ENCODE measurements around the gene LENG8. TPM values are rescaled to one million over a fixed set of nuclear protein-coding genes. Genes with fewer than 3 reads are reported as not detected.

Gene LENG8
- polyA plus RNA-seq, 1 experiment: 16.1 TPM

DNA sequence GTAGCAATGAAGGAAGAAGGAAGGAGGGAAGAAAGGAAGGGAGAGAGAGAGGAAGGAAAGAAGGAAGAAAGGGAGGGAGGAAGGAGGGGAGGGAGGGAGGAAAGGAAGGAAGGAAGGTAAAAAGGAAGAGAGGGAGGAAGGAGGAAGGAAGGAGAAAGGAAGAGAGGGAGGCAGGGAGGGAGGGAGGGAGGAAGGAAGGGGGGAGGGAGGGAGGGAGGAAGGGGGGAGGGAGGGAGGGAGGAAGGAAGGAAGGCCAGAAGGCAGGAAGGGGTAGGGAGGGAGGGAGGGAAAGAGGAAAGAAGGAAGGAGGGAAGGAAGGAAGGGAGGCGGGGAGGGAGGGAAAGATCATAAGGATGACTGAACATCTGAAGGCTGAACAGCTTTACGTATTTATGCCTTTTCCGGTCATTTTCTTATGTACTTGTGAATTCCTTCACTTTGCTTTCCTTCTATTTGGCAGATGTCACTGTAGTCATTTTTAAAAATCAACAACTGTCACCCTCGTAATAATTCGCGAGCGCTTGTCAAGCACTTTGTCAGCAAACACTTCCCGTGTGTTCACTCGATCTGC lies 40.5 kb upstream of the LENG8 start:
- POLR2A ChIA-PET: no interaction called here
- DNase-seq (ENCODE audit: low read depth, low spot score): no peak
- no peaks in the 10 kb centered on the region for H3K27me3 ChIP-seq (ENCODE audit: control insufficient read depth, insufficient read depth, low read length)
- peaks cover 22% of the 10 kb centered on the region for H3K9me3 ChIP-seq (ENCODE audit: control insufficient read depth, insufficient read depth, low read length)
- CTCF ChIA-PET: no interaction called here
- TF ChIP-seq, protein P1, sequence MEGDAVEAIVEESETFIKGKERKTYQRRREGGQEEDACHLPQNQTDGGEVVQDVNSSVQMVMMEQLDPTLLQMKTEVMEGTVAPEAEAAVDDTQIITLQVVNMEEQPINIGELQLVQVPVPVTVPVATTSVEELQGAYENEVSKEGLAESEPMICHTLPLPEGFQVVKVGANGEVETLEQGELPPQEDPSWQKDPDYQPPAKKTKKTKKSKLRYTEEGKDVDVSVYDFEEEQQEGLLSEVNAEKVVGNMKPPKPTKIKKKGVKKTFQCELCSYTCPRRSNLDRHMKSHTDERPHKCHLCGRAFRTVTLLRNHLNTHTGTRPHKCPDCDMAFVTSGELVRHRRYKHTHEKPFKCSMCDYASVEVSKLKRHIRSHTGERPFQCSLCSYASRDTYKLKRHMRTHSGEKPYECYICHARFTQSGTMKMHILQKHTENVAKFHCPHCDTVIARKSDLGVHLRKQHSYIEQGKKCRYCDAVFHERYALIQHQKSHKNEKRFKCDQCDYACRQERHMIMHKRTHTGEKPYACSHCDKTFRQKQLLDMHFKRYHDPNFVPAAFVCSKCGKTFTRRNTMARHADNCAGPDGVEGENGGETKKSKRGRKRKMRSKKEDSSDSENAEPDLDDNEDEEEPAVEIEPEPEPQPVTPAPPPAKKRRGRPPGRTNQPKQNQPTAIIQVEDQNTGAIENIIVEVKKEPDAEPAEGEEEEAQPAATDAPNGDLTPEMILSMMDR (IDR thresholded peaks at IDR 0.05; ENCODE audit: low read depth, low read length): no peak
- H3K4me3 ChIP-seq (ENCODE audit: low read depth, low read length): no peak overlapping the region
- no peak overlapping the region for H3K27ac ChIP-seq (ENCODE audit: low read depth, low read length)

DNA sequence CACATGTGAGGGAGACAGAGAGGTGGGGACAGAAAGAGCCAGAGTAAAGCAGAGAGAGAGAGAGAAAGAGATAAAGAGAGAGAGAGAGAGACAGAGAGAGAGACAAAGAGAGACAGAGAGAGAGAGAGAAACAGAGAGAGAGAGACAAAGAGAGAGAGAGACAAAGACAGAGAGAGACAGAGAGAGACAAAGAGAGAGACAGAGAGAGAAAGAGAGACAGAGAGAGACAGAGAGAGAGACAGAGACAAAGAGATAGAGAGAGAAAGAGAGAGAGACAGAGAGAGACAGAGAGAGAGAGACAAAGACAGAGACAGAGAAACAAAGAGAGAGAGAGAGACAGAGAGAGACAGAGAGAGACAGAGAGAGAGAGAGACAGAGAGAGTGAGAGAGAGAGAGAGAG lies 38.0 kb upstream of the LENG8 start:
- Histone ChIP-seq H3K9me3 (ENCODE audit: control insufficient read depth, insufficient read depth, low read length) (peaks cover 22% of the 10 kb centered on the region), H3K4me3 (ENCODE audit: low read depth, low read length) (no peak overlapping the region), H3K27ac (ENCODE audit: low read depth, low read length) (no peak overlapping the region), H3K27me3 (ENCODE audit: control insufficient read depth, insufficient read depth, low read length) (peaks cover 11% of the 10 kb centered on the region)
- ChIA-PET CTCF (interaction anchor here (1.6 kb wide), 1 partner anchor 20 kb away, joined by 6 read pairs; no protein-coding TSS in a partner anchor), POLR2A (no interaction called here)
- DNase-seq (ENCODE audit: low read depth, low spot score): no peak
- TF ChIP-seq, protein P1 (IDR thresholded peaks at IDR 0.05; ENCODE audit: low read depth, low read length): no peak

DNA sequence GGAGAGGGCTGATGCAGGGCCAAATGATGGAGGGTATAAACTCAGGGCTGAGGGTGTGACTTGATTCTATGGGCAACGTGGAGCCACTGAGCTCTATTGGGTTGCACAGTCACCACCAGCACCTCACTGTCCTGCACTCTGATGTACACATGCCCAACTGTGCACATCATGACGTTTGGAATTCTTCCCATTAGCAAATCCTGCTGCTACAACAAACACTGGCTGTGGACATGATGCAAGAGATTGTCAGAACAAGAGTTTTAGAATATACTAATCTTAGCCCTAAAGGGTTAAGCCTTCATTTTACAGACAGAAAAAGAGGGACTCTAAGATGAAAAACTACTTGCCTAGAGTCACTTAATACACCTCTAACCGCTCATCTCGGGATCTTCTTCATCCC lies 36.1 kb upstream of the LENG8 start:
- no peak overlapping the region for H3K4me3 ChIP-seq (ENCODE audit: low read depth, low read length)
- H3K9me3 ChIP-seq (ENCODE audit: control insufficient read depth, insufficient read depth, low read length): peaks cover 13% of the 10 kb centered on the region
- H3K27me3 ChIP-seq (ENCODE audit: control insufficient read depth, insufficient read depth, low read length): peaks cover 24% of the 10 kb centered on the region
- DNase-seq (ENCODE audit: low read depth, low spot score): no peak
- H3K27ac ChIP-seq (ENCODE audit: low read depth, low read length): no peak overlapping the region
- POLR2A ChIA-PET: no interaction called here
- CTCF ChIA-PET: no interaction called here
- TF ChIP-seq, protein P1 (IDR thresholded peaks at IDR 0.05; ENCODE audit: low read depth, low read length): no peak

DNA sequence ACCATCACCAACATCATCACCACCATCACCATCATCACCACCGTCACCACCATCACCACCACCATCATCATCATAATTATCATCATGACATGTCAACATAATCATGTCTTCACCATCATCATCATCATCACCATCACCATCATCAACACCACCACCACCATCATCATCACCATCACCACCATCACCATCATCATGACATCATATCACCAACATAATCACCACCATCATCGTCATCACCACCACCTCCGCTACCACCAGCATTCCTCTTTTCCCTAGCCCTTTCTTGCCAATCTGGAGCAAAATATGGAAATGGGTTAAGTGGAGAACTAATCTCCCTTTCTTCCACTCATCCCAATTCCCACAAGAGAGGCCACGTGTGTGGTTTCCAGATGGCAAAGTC lies 34.8 kb upstream of the LENG8 start:
- ChIA-PET CTCF (no interaction called here), POLR2A (no interaction called here)
- no peak for DNase-seq (ENCODE audit: low read depth, low spot score)
- no peak overlapping the region for H3K4me3 ChIP-seq (ENCODE audit: low read depth, low read length)
- H3K9me3 ChIP-seq (ENCODE audit: control insufficient read depth, insufficient read depth, low read length): peaks cover 11% of the 10 kb centered on the region
- TF ChIP-seq, protein P1 (IDR thresholded peaks at IDR 0.05; ENCODE audit: low read depth, low read length): no peak
- H3K27ac ChIP-seq (ENCODE audit: low read depth, low read length): no peak overlapping the region
- peaks cover 26% of the 10 kb centered on the region for H3K27me3 ChIP-seq (ENCODE audit: control insufficient read depth, insufficient read depth, low read length)

GRCh38 chr19:54415208-54415900 lies 33.6 kb upstream of the LENG8 start, which contains the start of gene TTYH1:
Gene TTYH1 (plus strand): TSS chr19:54415464. CDS start chr19:54415553, 89 bp downstream.
- Histone ChIP-seq H3K27me3 (ENCODE audit: control insufficient read depth, insufficient read depth, low read length) (peaks cover 36% of the 10 kb centered on the region), H3K27ac (ENCODE audit: low read depth, low read length) (no peak within 1 kb of the TSS), H3K9me3 (ENCODE audit: control insufficient read depth, insufficient read depth, low read length) (peaks cover 5% of the 10 kb centered on the region), H3K4me3 (ENCODE audit: low read depth, low read length) (no peak within 1 kb of the TSS)
- DNase-seq (ENCODE audit: low read depth, low spot score): no peak
- ChIA-PET CTCF (no interaction called here), POLR2A (no interaction called here)
- TF ChIP-seq, protein P1 (IDR thresholded peaks at IDR 0.05; ENCODE audit: low read depth, low read length): no peak
